Heart right ventricle (tissue), 16 donors: Measurements from ENCODE around the gene TNFAIP1. TPM values are rescaled to one million over a fixed set of nuclear protein-coding genes. Genes with fewer than 3 reads are reported as not detected.

Experiments
- ATAC-seq, 8 donors: fragments of 200-7000 bp; cut with Tn5 transposase; one replicate each; pipeline ENCODE4 v1.9.1; 2020; ENCODE audit warnings: mild to moderate bottlenecking in 8 of 8, moderate library complexity in 8 of 8, moderate number of reproducible peaks in 1 of 8
- DNase-seq, 2 donors: peaks; one replicate each; pipeline ENCODE4 v3.0.0-alpha.2; 2020
- H3K27ac ChIP-seq, 10 donors: fragments of 200-600 bp; sonication (generic) in 2 of 10; one replicate each; pipeline versions ENCODE4 v1.5.0 to v1.8.0; 2020 to 2022; ENCODE audit warnings: mild to moderate bottlenecking in 3 of 10
- H3K27me3 ChIP-seq, 7 donors: fragments of 200-600 bp; one replicate each; pipeline ENCODE4 v1.8.0; 2021 to 2022; ENCODE audit warnings: mild to moderate bottlenecking in 2 of 7
- H3K36me3 ChIP-seq, 9 donors: fragments of 200-600 bp; sonication (generic) in 1 of 9; one replicate each; pipeline versions ENCODE4 v1.5.0 to v1.8.0; 2020 to 2022; ENCODE audit warnings: mild to moderate bottlenecking in 2 of 9
- H3K4me1 ChIP-seq, 9 donors: fragments of 200-600 bp; sonication (generic) in 1 of 9; one replicate each; pipeline versions ENCODE4 v1.5.0 to v1.8.0; 2020 to 2022; ENCODE audit warnings: mild to moderate bottlenecking in 4 of 9
- H3K4me3 ChIP-seq, 10 donors: fragments of 200-600 bp; sonication (generic) in 2 of 10; one replicate each; pipeline versions ENCODE4 v1.5.0 to v1.8.0; 2020 to 2022; ENCODE audit warnings: mild to moderate bottlenecking in 7 of 10, moderate library complexity in 2 of 10
- H3K9me3 ChIP-seq, 11 donors: fragments of 200-600 bp in 10 of 11; sonication (generic) in 2 of 11; one replicate each; pipeline versions ENCODE4 v1.5.0 to v1.8.0; 2013 to 2022; ENCODE audit warnings: mild to moderate bottlenecking in 2 of 11, control low read depth in 1 of 11, moderate library complexity in 1 of 11
- WGBS, 2 donors: extraction: QIAGEN DNeasy Blood & Tissue Kit; methylation state at CpG; one replicate each; pipeline ENCODE4 v1.1.7; 2013; ENCODE audit warnings: inconsistent platforms in 1 of 2; 5-methylcytosine and 5-hydroxymethylcytosine counted together
- intact Hi-C, 10 donors: fragments of 100-400 bp; cut with DNase I; formaldehyde crosslinking; loops; one replicate each; pipeline versions ENCODE4 v1.11.1 to v1.14.2; 2022
- polyA plus RNA-seq, 2 donors: library from polyadenylated mRNA; stranded (reverse); fragments of 200-250 nt; gene quantifications; one replicate each; pipeline ENCODE4 v1.2.3, GENCODE V29; 2013
- total RNA-seq, 10 donors: library from RNA; stranded (reverse); fragmentation: NEBNext Ultra II Directional in 3 of 10; extraction: Animal tissue kit (Norgen Biotek cat#: 25700) in 3 of 10; gene quantifications; one replicate each; pipeline versions ENCODE4 v1.2.1 to v1.2.4, GENCODE V29; 2021 to 2023
- TF ChIP-seq, protein P1 (sequence below), 9 donors: fragments of 200-600 bp; sonication (generic) in 2 of 9; IDR thresholded peaks; one replicate each; pipeline versions ENCODE4 v1.5.0 to v1.8.0; 2021 to 2022; ENCODE audit warnings: antibody characterized with exemption in 9 of 9, mild to moderate bottlenecking in 5 of 9, moderate library complexity in 1 of 9
- donor health status: Arrhythmogenic right ventricular cardiomyopathy.
- donor health status: ischemic (EF 13 %, LVEDD 7.1; RV severe dilation, severe dysfunction).
- donor health status: healthy with polysubstance abuse.
- donor health status: DM: no; HTN: yes; CAD: no.
- donor health status: DM: no; HTN: no; CAD: no.
- donor health status: ischemic (EF 25% LVEDD 6.9; RV normal size, moderate dysfunction).
- donor health status: ischemic (EF 25% LVEDD 5.7; RV mildly dilated, moderate dysfunction).
- donor health status: healthy.
- donor health status: DM: yes; HTN: yes; CAD: no.
- donor health status: Ischemic cardiomyopathy.
- donor health status: ischemic (EF 35%, LVEDD 5.7; RV mildly dilated, moderate dysfunction).
- donor health status: nonischemic (EF 11% LVEDD 7.7; RV severe dilation, severe dysfunction).
- donor health status: DM: yes; HTN: yes; CAD: no.
- donor health status: PGD.
- donor health status: ischemic (EF 29% LVEDD 5.4; RV normal size, mild dysfunction).
- donor health status: nonischemic (EF 23%, LVEDD 6.1; RV moderate dilation, normal function).

Gene TNFAIP1
- total and polyA plus RNA-seq, 12 donors = 15.1 to 87.6 (median 43.2) TPM

DNA sequence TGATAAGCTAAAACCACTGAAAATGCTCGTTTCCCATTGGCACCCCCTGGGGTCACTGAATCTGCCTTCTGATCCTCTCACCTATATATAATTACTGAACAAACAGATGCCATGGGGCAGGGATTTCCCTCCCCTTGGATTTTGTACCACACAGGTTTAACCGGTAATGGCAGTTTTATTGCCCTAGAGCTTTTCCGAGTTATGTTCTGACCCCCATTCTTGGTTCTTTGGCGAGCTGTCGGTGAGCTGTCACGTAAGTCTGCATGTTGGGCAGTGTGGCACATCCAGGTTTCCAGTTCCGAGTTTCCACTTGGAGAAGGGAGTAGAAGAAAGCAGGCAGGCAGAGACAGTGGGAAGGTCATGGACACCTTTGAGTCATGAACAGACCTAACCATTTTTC lies 9.4 kb upstream of the TNFAIP1 start:
- Histone ChIP-seq H3K4me3 (no peak overlapping the region), H3K4me1 (peaks cover 0 to 11% (median 0%) of the 10 kb centered on the region in 9 donors), H3K36me3 (peaks cover 0 to 53% (median 24%) of the 10 kb centered on the region in 9 donors), H3K9me3 (no peaks in the 10 kb centered on the region), H3K27ac (no peak overlapping the region), H3K27me3 (no peaks in the 10 kb centered on the region)
- intact Hi-C loops = no loop called here
- 88 to 94% methylated on average over 7 of the region's 7 CpGs for WGBS, 2 donors
- ATAC-seq (no peak), DNase-seq (no peak)
- TF ChIP-seq, protein P1, sequence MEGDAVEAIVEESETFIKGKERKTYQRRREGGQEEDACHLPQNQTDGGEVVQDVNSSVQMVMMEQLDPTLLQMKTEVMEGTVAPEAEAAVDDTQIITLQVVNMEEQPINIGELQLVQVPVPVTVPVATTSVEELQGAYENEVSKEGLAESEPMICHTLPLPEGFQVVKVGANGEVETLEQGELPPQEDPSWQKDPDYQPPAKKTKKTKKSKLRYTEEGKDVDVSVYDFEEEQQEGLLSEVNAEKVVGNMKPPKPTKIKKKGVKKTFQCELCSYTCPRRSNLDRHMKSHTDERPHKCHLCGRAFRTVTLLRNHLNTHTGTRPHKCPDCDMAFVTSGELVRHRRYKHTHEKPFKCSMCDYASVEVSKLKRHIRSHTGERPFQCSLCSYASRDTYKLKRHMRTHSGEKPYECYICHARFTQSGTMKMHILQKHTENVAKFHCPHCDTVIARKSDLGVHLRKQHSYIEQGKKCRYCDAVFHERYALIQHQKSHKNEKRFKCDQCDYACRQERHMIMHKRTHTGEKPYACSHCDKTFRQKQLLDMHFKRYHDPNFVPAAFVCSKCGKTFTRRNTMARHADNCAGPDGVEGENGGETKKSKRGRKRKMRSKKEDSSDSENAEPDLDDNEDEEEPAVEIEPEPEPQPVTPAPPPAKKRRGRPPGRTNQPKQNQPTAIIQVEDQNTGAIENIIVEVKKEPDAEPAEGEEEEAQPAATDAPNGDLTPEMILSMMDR (IDR thresholded peaks at IDR 0.05) = no peak

DNA sequence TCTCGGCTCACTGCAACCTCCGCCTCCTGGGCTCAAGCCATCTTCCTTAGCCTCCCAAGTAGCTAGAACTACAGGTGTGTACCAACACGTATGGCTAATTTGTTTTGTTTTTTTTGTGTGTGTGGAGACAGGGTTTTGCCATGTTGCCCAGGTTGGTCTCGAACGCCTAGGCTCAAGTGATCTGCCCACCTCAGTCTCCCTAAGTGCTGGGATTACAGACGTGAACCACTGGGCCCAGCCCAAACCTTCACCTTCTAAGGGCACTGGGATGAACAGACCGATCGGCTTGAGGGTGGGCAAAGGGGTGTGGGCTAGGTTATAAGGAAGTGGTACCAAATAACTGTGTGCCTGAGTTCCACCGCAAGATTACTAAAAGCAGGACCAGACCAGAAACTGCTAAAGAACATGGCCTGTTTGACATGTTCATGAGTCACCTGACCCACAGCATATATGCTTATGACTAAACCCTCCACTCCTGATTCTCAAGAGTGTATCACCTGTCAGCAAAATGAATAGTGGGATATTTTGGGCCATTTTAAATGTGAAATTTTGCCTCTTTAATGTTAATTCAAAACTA lies 8.4 kb upstream of the TNFAIP1 start:
- Histone ChIP-seq H3K9me3 (no peaks in the 10 kb centered on the region), H3K27ac (no peak overlapping the region), H3K36me3 (peaks cover 0 to 63% (median 32%) of the 10 kb centered on the region in 9 donors), H3K27me3 (no peaks in the 10 kb centered on the region), H3K4me1 (peaks cover 0 to 11% (median 0%) of the 10 kb centered on the region in 9 donors), H3K4me3 (no peak overlapping the region)
- intact Hi-C loops = no loop called here
- TF ChIP-seq, protein P1 (IDR thresholded peaks at IDR 0.05) = no peak
- ATAC-seq (no peak), DNase-seq (no peak)
- WGBS, 2 donors = 93 to 95% methylated on average over 9 of the region's 9 CpGs

GRCh38 chr17:28327709-28328108 lies 7.9 kb upstream of the TNFAIP1 start:
- DNase-seq (no peak), ATAC-seq (no peak)
- Histone ChIP-seq H3K36me3 (peaks cover 0 to 68% (median 32%) of the 10 kb centered on the region in 9 donors), H3K27me3 (no peaks in the 10 kb centered on the region), H3K4me3 (no peak overlapping the region), H3K9me3 (no peaks in the 10 kb centered on the region), H3K4me1 (peaks cover 0 to 11% (median 0%) of the 10 kb centered on the region in 9 donors), H3K27ac (no peak overlapping the region)
- TF ChIP-seq, protein P1 (IDR thresholded peaks at IDR 0.05) = no peak
- intact Hi-C loops = no loop called here
- 68 to 74% methylated on average over 3 of the region's 3 CpGs for WGBS, 2 donors

GRCh38 chr17:28328325-28328724 lies 7.2 kb upstream of the TNFAIP1 start:
- no peaks in the 10 kb centered on the region for H3K27me3 ChIP-seq
- no peaks in the 10 kb centered on the region for H3K9me3 ChIP-seq
- TF ChIP-seq, protein P1 (IDR thresholded peaks at IDR 0.05) = no peak
- intact Hi-C loops = no loop called here
- H3K27ac ChIP-seq = no peak overlapping the region
- 78 to 81% methylated on average over 4 of the region's 4 CpGs for WGBS, 2 donors
- peaks cover 0 to 68% (median 32%) of the 10 kb centered on the region in 9 donors for H3K36me3 ChIP-seq
- H3K4me1 ChIP-seq = peaks cover 0 to 14% (median 0%) of the 10 kb centered on the region in 9 donors
- ATAC-seq = no peak
- no peak for DNase-seq
- H3K4me3 ChIP-seq = no peak overlapping the region
